GM12891 (cell line): ENCODE data around the gene HCN3.

ENCODE experiments used
- PAX5 ChIP-seq: IDR thresholded peaks from 2 replicates; pipeline ENCODE4 v1.6.1; 2011; ENCODE audit warnings: low read length, moderate library complexity, mild to moderate bottlenecking; ENCODE audit not compliant: insufficient read depth, severe bottlenecking
- POLR2A ChIP-seq: IDR thresholded peaks from 2 replicates; pipeline ENCODE4 v1.6.1; 2011; ENCODE audit warnings: low read depth, low read length, control low read depth
- POLR2AphosphoS5 ChIP-seq: IDR thresholded peaks from 2 replicates; pipeline ENCODE4 v1.6.1; 2011; ENCODE audit warnings: low read depth, low read length, control low read depth
- POU2F2 ChIP-seq: IDR thresholded peaks from 2 replicates; pipeline ENCODE4 v1.6.1; 2011; ENCODE audit warnings: low read depth, mild to moderate bottlenecking, control low read depth, low read length, moderate library complexity
- SPI1 ChIP-seq: IDR thresholded peaks from 2 replicates; pipeline ENCODE4 v1.6.1; 2011; ENCODE audit warnings: low read depth, low read length, control low read depth

DNA sequence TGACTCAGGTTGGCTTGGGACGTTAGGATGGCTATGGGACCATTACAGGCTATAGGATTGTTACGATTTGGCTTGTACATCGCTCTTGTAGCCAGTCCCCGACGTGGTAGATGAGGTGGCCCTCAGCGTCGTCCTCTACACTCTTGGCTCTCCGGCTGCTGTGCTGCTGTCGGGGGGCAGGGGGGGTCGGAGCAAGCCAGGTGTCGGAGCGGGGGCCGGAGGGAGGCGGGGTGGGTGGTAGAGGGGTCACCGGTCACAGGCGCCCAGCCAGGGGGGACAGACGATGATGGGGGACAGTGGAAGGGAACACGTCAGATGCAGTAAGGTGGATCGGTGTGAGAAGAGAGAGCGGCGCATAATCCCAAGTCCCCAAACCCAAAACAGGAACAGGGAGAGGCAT lies 8.6 kb upstream of the HCN3 start:
- TF ChIP-seq POLR2A, result no peak
- no peak for TF ChIP-seq SPI1
- no peak for TF ChIP-seq POLR2AphosphoS5
- no peak for TF ChIP-seq POU2F2
- no peak for TF ChIP-seq PAX5
